ENCODE measurements around the gene KCNQ1OT1. TPM values are rescaled to one million over a fixed set of nuclear protein-coding genes. Genes with fewer than 3 reads are reported as not detected.
A peak's percentile ranks its signal among the peaks of the same experiment; 100 is the strongest.

KCNQ1OT1 gene
- total and polyA plus RNA-seq, 9 of the 15 experiments (the other 6 are each of a cell fraction or from before 2014, with no cell fraction given), result 0.04 to 2.3 (median 0.74) TPM

DNA sequence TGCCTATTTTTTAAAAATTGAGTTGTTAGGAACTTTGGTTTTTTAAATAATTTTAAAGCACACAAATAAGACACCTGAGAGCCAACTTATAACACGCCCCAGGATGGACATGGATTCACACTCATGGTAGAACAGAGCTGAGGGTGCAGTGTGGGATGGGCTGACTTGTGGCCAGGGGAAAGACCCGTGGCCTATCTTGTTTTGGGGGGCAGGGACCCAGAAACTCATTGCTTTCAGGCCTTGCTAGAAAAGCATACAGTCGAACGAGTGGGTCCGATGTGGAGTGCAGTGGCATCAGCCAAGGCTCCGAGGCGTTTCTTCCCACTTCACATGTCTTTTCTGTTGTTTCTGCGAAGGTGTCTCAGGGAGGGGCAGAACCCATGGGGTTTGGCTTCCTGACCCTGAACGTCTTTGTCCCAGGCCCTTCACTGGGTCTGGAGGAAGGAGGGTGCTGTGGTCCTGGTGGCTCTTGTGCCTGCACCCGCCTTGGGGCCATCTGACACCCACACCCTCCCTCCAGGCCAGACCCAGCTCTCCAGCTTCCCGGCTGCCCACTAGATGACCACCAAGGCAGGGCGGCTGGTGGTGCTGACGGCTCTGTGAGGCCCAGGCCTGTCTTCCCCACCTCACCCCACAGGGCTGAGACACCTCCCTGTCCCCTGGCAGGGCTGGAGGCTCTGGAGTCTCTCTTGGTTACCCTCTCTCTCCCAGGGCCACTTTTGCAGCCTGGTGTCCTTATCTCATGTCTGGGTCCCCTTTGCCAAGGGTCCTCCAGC, 134.2 kb downstream of the KCNQ1OT1 start:
- Histone ChIP-seq H3K4me3 (no peak overlapping the region), H3K4me2 (ENCODE audit: insufficient read depth, low read length) (no peak overlapping the region), H2AFZ (ENCODE audit: low read depth, low read length) (no peak overlapping the region), H3K27ac (ENCODE audit: extremely low read depth, low read depth, low read length) (no peak overlapping the region), H3K9me1 (ENCODE audit: control insufficient read depth, insufficient read depth, low read length) (peaks cover 2% of the 10 kb centered on the region), H3K4me1 (replicated peaks in 1 of 2; ENCODE audit: control insufficient read depth in 2 of 2, insufficient read depth in 2 of 2, low read length in 2 of 2) (peaks cover 0 to 39% of the 10 kb centered on the region in 2 experiments; a peak in 4 of 5 replicates), H3K9me3 (replicated peaks; ENCODE audit: control insufficient read depth, insufficient read depth, low read depth, low read length) (no peaks in the 10 kb centered on the region), H4K20me1 (replicated peaks; ENCODE audit: control insufficient read depth, insufficient read depth, low read length) (no peaks in the 10 kb centered on the region), H3K36me3 (ENCODE audit: control insufficient read depth, insufficient read depth, low read length) (no peaks in the 10 kb centered on the region), H3K27me3 (ENCODE audit: control insufficient read depth in 2 of 2, insufficient read depth in 2 of 2, low read length in 2 of 2) (peaks cover 12 to 30% of the 10 kb centered on the region in 2 experiments), H3K9ac (ENCODE audit: insufficient read depth in 1 of 2, low read depth in 2 of 2, low read length in 2 of 2) (peak overlapping the region in 1 of 2 experiments; percentile 48; a peak in 1 of 4 replicates), H3K79me2 (ENCODE audit: control insufficient read depth, insufficient read depth, low read length) (no peaks in the 10 kb centered on the region)
- ATAC-seq, result no peak
- ChIA-PET CTCF (ENCODE audit: low intra/inter-chr PET ratio) (interaction anchor here (1.0 kb wide), 1 partner anchor 322 kb away, joined by 3 read pairs; no protein-coding TSS in a partner anchor), POLR2A (interaction anchor here (0.6 to 1.5 kb wide), 2 partner anchors 10 to 648 kb away, joined by 3 read pairs; no protein-coding TSS in a partner anchor)
- BruUV-seq (replicated peaks), result no TSS peak
- no peak for DNase-seq (ENCODE audit: extremely low read depth in 1 of 4, low spot score in 3 of 4)
- in situ Hi-C loops (cut with MboI), result no loop called here
- TF ChIP-seq TRIM28 (IDR thresholded peaks at IDR 0.05) (no peak), ZNF436 (CRISPR knock-in tag; IDR thresholded peaks at IDR 0.05) (no peak)
- no peak for FAIRE-seq
- intact Hi-C loops (cut with micrococcal nuclease), result loop anchor here (10.0 kb wide), 1 partner anchor 319 kb away; the partner anchor contains the start of gene CDKN1C
- 25% methylated on average over 8 of the region's 13 CpGs for WGBS (ENCODE audit: insufficient coverage, low coverage, missing lambda C conversion rate)
